Hepatocyte (in vitro differentiated cells): ENCODE data around the gene SPINT3. TPM values are rescaled to one million over a fixed set of nuclear protein-coding genes. Genes with fewer than 3 reads are reported as not detected.

Experiments
- DNase-seq: peaks from one replicate; pipeline ENCODE4 v3.0.0-alpha.2; 2016; ENCODE audit warnings: low spot score
- H2AFZ ChIP-seq: fragments of 200-600 bp; sonication (generic); 2 replicates; pipeline ENCODE4 v1.6.0; 2016; ENCODE audit warnings: antibody characterized with exemption, mild to moderate bottlenecking
- H3K27ac ChIP-seq: fragments of 200-600 bp; sonication (generic); 2 replicates; pipeline ENCODE4 v1.5.1; 2016; ENCODE audit warnings: mild to moderate bottlenecking
- H3K27me3 ChIP-seq: fragments of 200-600 bp; sonication (generic); 2 replicates; pipeline ENCODE4 v1.6.1; 2016
- H3K36me3 ChIP-seq: fragments of 200-600 bp; sonication (generic); replicated peaks from 2 replicates; pipeline ENCODE4 v1.5.1; 2016; ENCODE audit warnings: low read depth; ENCODE audit not compliant: insufficient read depth
- H3K4me1 ChIP-seq: fragments of 200-600 bp; sonication (generic); 2 replicates; pipeline ENCODE4 v1.5.1; 2016; ENCODE audit warnings: mild to moderate bottlenecking, moderate library complexity; ENCODE audit not compliant: insufficient read depth
- H3K4me2 ChIP-seq: fragments of 200-600 bp; sonication (generic); 2 replicates; pipeline ENCODE4 v1.6.0; 2016
- H3K4me3 ChIP-seq: fragments of 200-600 bp; sonication (generic); 2 replicates; pipeline ENCODE4 v1.5.1; 2016; ENCODE audit warnings: mild to moderate bottlenecking
- H3K79me2 ChIP-seq: fragments of 200-600 bp; sonication (generic); 2 replicates; pipeline ENCODE4 v1.6.0; 2017; ENCODE audit warnings: mild to moderate bottlenecking
- H3K9me2 ChIP-seq: fragments of 200-600 bp; sonication (generic); replicated peaks from 2 replicates; pipeline ENCODE4 v1.6.0; 2017; ENCODE audit warnings: mild to moderate bottlenecking; ENCODE audit not compliant: insufficient read depth
- H3K9me3 ChIP-seq: fragments of 200-600 bp; sonication (generic); 2 replicates; pipeline ENCODE4 v1.5.1; 2016; ENCODE audit warnings: low read depth, mild to moderate bottlenecking
- H4K20me1 ChIP-seq: fragments of 200-600 bp; sonication (generic); 2 replicates; pipeline ENCODE4 v1.6.0; 2016; ENCODE audit warnings: mild to moderate bottlenecking; ENCODE audit not compliant: insufficient read depth, poor library complexity, severe bottlenecking
- CTCF ChIP-seq: fragments of 200-600 bp; sonication (generic); IDR thresholded peaks from 2 replicates; pipeline ENCODE4 v1.5.1; 2016; ENCODE audit warnings: antibody characterized with exemption, mild to moderate bottlenecking; ENCODE audit not compliant: poor library complexity
- EZH2 ChIP-seq: fragments of 200-600 bp; sonication (generic); IDR thresholded peaks from 2 replicates; pipeline ENCODE4 v1.6.1; 2016; ENCODE audit warnings: antibody characterized with exemption, mild to moderate bottlenecking, borderline replicate concordance
- EZH2phosphoT487 ChIP-seq: fragments of 200-600 bp; sonication (generic); IDR thresholded peaks from one replicate; pipeline ENCODE4 v1.6.1; 2018; ENCODE audit warnings: antibody characterized with exemption, mild to moderate bottlenecking, low read depth, moderate library complexity; ENCODE audit not compliant: unreplicated experiment, severe bottlenecking
- WGBS: methylation state at CpG from one replicate; pipeline ENCODE4 v1.1.6; 2016; ENCODE audit warnings: low lambda C conversion rate; ENCODE audit errors: missing lambda C conversion rate; 5-methylcytosine and 5-hydroxymethylcytosine counted together
- polyA plus RNA-seq: library from polyadenylated mRNA; unstranded; fragments of >200 nt; fragmentation: Nextera tagmentation; extraction: Ambion mirVana; gene quantifications from 2 replicates; pipeline ENCODE4 v1.2.1, GENCODE V29; 2016
- total RNA-seq: library from RNA; depleted of rRNA; stranded (reverse); fragments of >200 nt; gene quantifications from 2 replicates; pipeline ENCODE4 v1.2.3, GENCODE V29; 2014

Gene SPINT3
- total and polyA plus RNA-seq, 2 experiments from 2014 or later = not detected

- H4K20me1 ChIP-seq = no peaks in the 10 kb centered on the region
- no peaks in the 10 kb centered on the region for H3K9me2 ChIP-seq
- 31% methylated on average over 10 of the region's 10 CpGs for WGBS
Observed at GRCh38 chr20:45470937-45471336, 44.5 kb downstream of the SPINT3 start.

GRCh38 chr20:45470262-45470931, 45.0 kb downstream of the SPINT3 start:
- peak; percentile 65 for DNase-seq
- Histone ChIP-seq H3K36me3 (no peaks in the 10 kb centered on the region), H2AFZ (peak overlapping the region; percentile 79), H3K4me3 (peak overlapping the region; percentile 47), H3K27ac (peak overlapping the region; percentile 81), H3K9me3 (no peaks in the 10 kb centered on the region), H4K20me1 (no peaks in the 10 kb centered on the region), H3K4me2 (peak overlapping the region; percentile 92), H3K79me2 (no peaks in the 10 kb centered on the region), H3K27me3 (peaks cover 2% of the 10 kb centered on the region), H3K4me1 (peaks cover 10% of the 10 kb centered on the region), H3K9me2 (no peaks in the 10 kb centered on the region)
- WGBS = under 1% methylated on average over 45 of the region's 50 CpGs
- TF ChIP-seq EZH2phosphoT487 (no peak), CTCF (no peak), EZH2 (no peak)

More at GRCh38 chr20:45470937-45471336, 44.5 kb downstream of the SPINT3 start:
- H3K9me3 ChIP-seq = no peaks in the 10 kb centered on the region
- H3K36me3 ChIP-seq = no peaks in the 10 kb centered on the region
- TF ChIP-seq CTCF (peak; percentile 39), EZH2phosphoT487 (no peak)
- peak overlapping the region; percentile 79 for H2AFZ ChIP-seq
- H3K79me2 ChIP-seq = no peaks in the 10 kb centered on the region
- peak overlapping the region; percentile 92 for H3K4me2 ChIP-seq
- H3K27me3 ChIP-seq = peaks cover 2% of the 10 kb centered on the region
- H3K4me1 ChIP-seq = peaks cover 10% of the 10 kb centered on the region
- peak overlapping the region; percentile 47 for H3K4me3 ChIP-seq
- no peak for DNase-seq
- H3K27ac ChIP-seq = peak overlapping the region; percentile 81

GRCh38 chr20:45469336-45470261, 45.8 kb downstream of the SPINT3 start, which contains the start of gene WFDC2:
TSS of gene WFDC2 (plus strand) at chr20:45469753. CDS start at chr20:45469782, 29 bp downstream.
- Histone ChIP-seq H3K79me2 (no peaks in the 10 kb centered on the region), H2AFZ (peak within 1 kb of the TSS; percentile 79), H3K4me1 (peaks cover 10% of the 10 kb centered on the region), H3K9me2 (no peaks in the 10 kb centered on the region), H3K4me3 (peak within 1 kb of the TSS; percentile 47), H3K9me3 (no peaks in the 10 kb centered on the region), H3K36me3 (no peaks in the 10 kb centered on the region), H3K4me2 (peak within 1 kb of the TSS; percentile 92), H4K20me1 (no peaks in the 10 kb centered on the region), H3K27me3 (peaks cover 2% of the 10 kb centered on the region), H3K27ac (peak within 1 kb of the TSS; percentile 81)
- TF ChIP-seq EZH2 (no peak), CTCF (peak; percentile 33)
- 4% methylated on average over 49 of the region's 54 CpGs for WGBS
- DNase-seq = peak; percentile 60
